HG03097 (cell line): ENCODE measurements around the gene ARF1.

ENCODE experiments used
- ATAC-seq: cut with Tn5 transposase; IDR thresholded peaks from one replicate; pipeline ENCODE4 v1.9.1; 2021; ENCODE audit not compliant: unreplicated experiment, low FRiP score

ARF1 gene

GRCh38 chr1:228084325-228084724, 1.8 kb downstream of the ARF1 start:
- ATAC-seq, result no peak

DNA sequence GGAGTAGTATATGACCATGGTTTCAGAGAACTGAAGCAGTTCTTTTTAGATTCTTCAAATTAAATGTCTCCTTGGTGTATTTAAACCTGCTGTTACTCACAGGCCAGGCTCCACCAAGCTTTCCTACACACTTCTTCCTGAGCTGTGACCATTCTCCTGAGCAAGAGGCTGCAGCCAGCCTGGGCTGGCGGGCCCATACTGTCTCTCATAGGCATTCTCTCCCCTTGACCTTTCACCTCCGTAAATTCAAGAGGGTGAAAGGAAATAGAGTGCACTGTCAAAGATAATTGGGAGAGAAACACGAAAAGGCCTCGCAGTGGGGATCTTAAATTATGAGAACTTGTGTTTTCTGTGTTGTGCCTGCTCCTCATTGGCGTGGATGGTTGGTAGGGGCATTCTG, 2.3 kb downstream of the ARF1 start:
- ATAC-seq, result no peak

GRCh38 chr1:228085287-228085951, 2.9 kb downstream of the ARF1 start:
- ATAC-seq, result no peak

GRCh38 chr1:228087771-228088251, 5.3 kb downstream of the ARF1 start:
- no peak for ATAC-seq

DNA sequence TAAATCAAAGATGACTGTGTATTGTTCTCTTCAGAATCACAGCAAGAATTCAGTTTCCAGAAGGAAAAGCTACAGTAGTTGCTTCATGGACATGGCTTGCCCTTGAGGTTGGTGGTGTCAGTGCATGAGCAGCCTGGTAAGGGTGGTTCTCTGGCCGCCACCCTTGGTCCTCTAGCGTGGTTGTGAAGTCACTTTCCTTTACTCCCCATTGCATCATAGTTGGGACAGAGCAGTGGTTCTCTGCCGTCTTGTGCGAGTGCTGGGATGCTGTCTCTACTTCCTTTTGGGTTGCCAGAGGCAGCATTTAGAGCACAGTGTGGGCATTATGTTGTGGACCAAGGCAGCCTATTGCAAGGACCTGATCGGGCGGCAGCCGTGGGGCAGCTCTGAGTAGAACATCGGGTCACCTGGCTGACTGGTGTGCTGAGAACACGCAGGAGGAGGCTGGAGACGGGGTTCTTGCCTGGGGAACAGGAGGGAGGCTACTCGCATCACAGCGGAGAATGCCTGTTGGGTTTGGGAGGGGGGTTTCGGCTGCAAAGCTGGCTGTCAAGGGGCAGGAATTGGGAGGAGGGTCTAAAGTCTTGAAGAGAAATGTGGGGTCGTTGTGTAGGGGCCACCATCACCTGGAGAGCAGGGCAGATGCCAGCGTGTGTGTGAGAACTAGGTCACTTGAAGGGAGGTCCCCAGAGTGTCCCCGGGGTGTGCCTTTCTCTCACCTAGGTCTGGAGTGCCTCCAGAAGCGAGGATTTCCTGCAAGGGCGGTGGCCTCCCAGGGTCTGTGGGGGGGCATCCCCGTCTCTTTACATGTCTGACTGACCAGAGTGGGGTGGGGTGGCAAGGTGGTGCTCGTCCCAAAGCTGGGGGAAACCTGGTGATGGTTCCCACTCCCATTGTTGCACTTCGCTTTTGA, 6.3 kb downstream of the ARF1 start:
- ATAC-seq, result no peak

DNA sequence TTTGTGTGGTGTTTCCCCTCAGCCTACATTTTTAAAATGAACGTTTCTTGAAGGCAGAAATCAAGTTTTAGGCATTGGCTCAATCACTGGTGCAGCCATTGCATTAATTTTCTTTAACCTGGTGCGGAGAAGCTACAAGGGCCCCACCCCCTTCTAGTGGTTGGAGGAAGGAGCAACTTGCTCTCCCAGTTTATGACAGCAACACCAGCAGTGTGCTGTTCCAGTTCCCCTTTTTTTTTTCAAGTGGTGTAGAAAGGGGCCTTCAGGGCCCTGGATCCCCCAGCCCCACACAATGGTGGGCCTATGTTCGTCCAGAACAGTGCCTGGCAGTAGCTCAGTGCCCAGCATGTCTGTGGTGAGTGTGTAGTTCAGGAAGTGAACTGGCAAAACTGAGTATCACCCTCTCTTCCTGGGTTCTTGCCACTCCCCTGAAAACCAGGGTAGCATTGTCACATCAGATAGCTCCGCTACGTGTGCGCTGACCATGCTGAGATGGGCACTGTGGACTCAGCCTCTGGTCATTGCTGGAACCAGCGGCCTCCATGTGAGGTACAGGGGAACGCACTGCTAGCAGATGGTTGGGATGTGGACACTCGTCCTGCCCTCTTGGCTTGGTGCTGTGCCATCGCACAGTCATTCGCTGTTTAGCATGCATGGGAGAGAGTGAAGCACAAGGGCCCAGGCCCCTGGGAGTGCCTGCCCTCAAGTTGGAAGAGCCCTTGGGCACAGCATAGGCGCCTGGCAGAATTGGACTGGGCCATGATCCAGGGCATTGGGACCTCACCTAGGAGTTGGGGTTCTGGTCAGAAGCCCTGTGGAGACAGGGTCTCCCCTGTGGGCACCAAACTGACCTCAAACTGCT, 7.2 kb downstream of the ARF1 start:
- no peak for ATAC-seq

- no peak for ATAC-seq
Observed at GRCh38 chr1:228090613-228091081, 8.1 kb downstream of the ARF1 start.

- ATAC-seq, result no peak
Observed at GRCh38 chr1:228091084-228091483, 8.6 kb downstream of the ARF1 start.

GRCh38 chr1:228092342-228093049, 10.0 kb downstream of the ARF1 start:
- no peak for ATAC-seq

GRCh38 chr1:228093050-228093906, 10.8 kb downstream of the ARF1 start:
- ATAC-seq, result no peak

GRCh38 chr1:228094432-228095016, 12.0 kb downstream of the ARF1 start:
- ATAC-seq, result no peak

DNA sequence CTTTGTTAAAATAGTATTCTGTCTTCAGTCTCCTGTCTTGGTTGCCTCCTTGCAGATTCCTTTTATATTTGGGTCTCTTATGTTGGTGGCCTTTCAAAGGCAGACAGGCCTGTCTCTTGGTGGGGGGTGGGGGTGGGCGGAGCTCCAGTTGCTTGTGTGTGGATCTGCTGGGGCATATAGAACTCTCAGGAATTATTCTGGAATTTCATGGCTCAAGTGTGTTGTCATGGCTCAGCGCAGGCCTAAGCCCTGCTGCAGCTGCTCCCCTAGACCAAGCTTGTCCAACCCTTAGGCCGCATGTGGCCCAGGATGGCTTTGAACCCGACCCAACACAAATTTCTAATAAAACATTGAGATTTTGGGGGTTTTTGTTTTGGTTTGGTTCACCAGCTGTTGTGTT, 12.7 kb downstream of the ARF1 start:
- ATAC-seq, result no peak

DNA sequence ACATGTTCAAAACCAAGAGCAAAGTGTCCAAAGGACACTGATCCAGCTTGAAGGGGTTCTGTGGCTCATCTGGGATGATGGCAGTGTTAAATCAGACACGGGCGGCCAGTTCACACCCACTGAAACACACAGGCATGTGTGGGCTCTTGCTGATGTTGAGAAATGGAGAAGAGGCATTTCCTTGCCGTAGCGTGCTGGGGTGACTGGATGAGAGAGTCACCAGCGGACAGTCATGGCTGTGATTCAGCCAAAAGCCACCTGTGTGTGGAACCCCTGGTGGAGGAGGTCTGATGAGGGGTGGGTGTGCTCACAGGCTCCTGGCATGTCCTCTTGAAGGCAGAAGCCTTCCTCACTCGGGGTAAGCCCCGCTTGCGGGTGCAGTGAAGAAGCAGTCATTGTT, 13.4 kb downstream of the ARF1 start:
- ATAC-seq, result no peak

GRCh38 chr1:228096416-228097332, 14.2 kb downstream of the ARF1 start:
- ATAC-seq, result no peak

DNA sequence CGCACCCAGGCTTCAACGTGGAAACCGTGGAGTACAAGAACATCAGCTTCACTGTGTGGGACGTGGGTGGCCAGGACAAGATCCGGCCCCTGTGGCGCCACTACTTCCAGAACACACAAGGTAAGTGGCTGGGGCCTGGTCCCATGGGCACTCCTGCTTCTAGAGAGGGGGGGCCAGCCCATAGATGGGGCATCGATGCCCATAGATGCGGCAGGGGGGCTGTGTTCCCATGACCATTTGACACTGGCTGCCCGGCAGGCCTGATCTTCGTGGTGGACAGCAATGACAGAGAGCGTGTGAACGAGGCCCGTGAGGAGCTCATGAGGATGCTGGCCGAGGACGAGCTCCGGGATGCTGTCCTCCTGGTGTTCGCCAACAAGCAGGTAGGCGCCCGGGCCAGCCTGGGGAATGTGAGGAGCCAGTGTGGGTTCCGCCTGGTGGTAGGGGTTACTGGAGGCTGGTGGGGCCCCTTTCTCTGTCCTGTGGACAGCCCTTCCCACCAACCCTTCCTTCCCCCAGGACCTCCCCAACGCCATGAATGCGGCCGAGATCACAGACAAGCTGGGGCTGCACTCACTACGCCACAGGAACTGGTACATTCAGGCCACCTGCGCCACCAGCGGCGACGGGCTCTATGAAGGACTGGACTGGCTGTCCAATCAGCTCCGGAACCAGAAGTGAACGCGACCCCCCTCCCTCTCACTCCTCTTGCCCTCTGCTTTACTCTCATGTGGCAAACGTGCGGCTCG, 15.0 kb downstream of the ARF1 start:
- ATAC-seq, result no peak

DNA sequence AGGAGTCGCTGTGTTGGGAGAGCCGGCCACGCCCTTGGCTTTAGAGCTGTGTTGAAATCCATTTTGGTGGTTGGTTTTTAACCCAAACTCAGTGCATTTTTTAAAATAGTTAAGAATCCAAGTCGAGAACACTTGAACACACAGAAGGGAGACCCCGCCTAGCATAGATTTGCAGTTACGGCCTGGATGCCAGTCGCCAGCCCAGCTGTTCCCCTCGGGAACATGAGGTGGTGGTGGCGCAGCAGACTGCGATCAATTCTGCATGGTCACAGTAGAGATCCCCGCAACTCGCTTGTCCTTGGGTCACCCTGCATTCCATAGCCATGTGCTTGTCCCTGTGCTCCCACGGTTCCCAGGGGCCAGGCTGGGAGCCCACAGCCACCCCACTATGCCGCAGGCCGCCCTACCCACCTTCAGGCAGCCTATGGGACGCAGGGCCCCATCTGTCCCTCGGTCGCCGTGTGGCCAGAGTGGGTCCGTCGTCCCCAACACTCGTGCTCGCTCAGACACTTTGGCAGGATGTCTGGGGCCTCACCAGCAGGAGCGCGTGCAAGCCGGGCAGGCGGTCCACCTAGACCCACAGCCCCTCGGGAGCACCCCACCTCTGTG, 15.9 kb downstream of the ARF1 start:
- ATAC-seq, result no peak

DNA sequence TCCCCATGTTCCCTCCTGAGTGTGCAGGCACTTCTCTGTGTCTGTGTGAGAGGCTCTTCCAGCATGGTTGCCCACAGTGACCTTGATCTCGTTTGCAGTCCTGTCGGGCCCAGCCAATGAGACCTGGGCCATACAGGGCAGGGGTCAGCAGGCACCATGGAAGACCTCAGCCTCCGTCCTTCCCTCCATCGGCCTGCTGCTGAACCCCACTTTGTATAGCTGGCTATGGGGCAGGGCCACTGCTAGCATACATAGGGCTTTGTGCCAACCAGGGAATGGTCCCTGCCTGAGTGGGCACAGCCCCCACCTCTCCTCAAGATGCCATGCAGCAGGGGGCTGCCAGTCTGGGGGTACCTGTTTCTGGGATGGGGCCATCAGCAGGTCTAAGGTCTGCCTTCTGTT, 16.8 kb downstream of the ARF1 start:
- no peak for ATAC-seq
